ENCODE measurements around the gene BMAL2. TPM values are rescaled to one million over a fixed set of nuclear protein-coding genes. Genes with fewer than 3 reads are reported as not detected.

Gene BMAL2
- polyA plus RNA-seq, 2 of the 4 experiments (the other 2 are of a cell fraction) = 13.5 to 23.1 TPM

GRCh38 chr12:27305673-27306456 is 26.8 kb upstream of the BMAL2 start:
- ChIA-PET POLR2A (interaction anchor here (0.6 to 2.9 kb wide), 6 partner anchors 20 to 290 kb away, joined by 3 to 17 read pairs (median 5); partner anchors contain the start of genes MED21 and STK38L), CTCF (interaction anchor here (0.6 to 10.6 kb wide), 42 partner anchors 9 to 468 kb away, joined by 3 to 104 read pairs (median 4); partner anchors contain the start of genes MED21, STK38L and TM7SF3)
- 80% methylated on average over 1 of the region's 1 CpG for WGBS (ENCODE audit: missing lambda C conversion rate)
- H3K4me2 ChIP-seq = no peak overlapping the region
- H3K9me3 ChIP-seq = no peaks in the 10 kb centered on the region
- peak; percentile 15 to 49 for DNase-seq (ENCODE audit: low read depth in 1 of 2, low spot score in 1 of 2)
- FAIRE-seq = peak; percentile 77
- peaks cover 10% of the 10 kb centered on the region; the same call in 2 of the 3 replicates for H3K4me1 ChIP-seq
- ATAC-seq = 0 out of 6 replicates have a peak, but pooled peaks of 1 of the 2 experiments have one; percentile 39
- H3K27ac ChIP-seq = no peak overlapping the region
- TF ChIP-seq CTCF (IDR thresholded peaks at IDR 0.05) = peak; percentile 68; the same call in 2 of the 3 replicates
- TF ChIP-seq RAD21 (conservative IDR thresholded peaks at IDR 0.05 in 1 of 2, IDR thresholded peaks at IDR 0.05 in 1 of 2) = peak; percentile 74 to 88
- TF ChIP-seq RARB (CRISPR knock-in tag; IDR thresholded peaks at IDR 0.05) = no peak
- TF ChIP-seq SMC3 (IDR thresholded peaks at IDR 0.05) = peak; percentile 67; the same call in 2 of the 3 replicates
- no peak overlapping the region for H3K4me3 ChIP-seq

- no peak overlapping the region for H3K27ac ChIP-seq
- DNase-seq (ENCODE audit: low read depth in 1 of 2, low spot score in 1 of 2) = no peak
- 84% methylated on average over 2 of the region's 2 CpGs for WGBS (ENCODE audit: missing lambda C conversion rate)
- POLR2A ChIA-PET = no interaction called here
- H3K9me3 ChIP-seq = no peaks in the 10 kb centered on the region
- CTCF ChIA-PET = interaction anchor here (1.1 to 10.6 kb wide), 4 partner anchors 20 to 457 kb away, joined by 3 to 104 read pairs (median 4); partner anchors contain the start of gene TM7SF3
- TF ChIP-seq RFX5 (IDR thresholded peaks at IDR 0.05) (no peak), ZFP36 (IDR thresholded peaks at IDR 0.05; ENCODE audit: borderline replicate concordance, partially characterized antibody) (no peak), MAFK (IDR thresholded peaks at IDR 0.05; ENCODE audit: partially characterized antibody) (peak; percentile 92), CBX2 (IDR thresholded peaks at IDR 0.05; ENCODE audit: borderline replicate concordance, low read depth) (no peak), ZSCAN20 (CRISPR knock-in tag; IDR thresholded peaks at IDR 0.05) (no peak), ZC3H11A (IDR thresholded peaks at IDR 0.05) (no peak)
- no peak overlapping the region for H3K4me3 ChIP-seq
- ATAC-seq = no peak
- H3K4me1 ChIP-seq = no peaks in the 10 kb centered on the region
- FAIRE-seq = no peak
- H3K4me2 ChIP-seq = no peak overlapping the region
These were observed 23.2 kb upstream of the BMAL2 start for GRCh38 chr12:27309293-27309994.

- WGBS (ENCODE audit: missing lambda C conversion rate) = 98% methylated on average over 1 of the region's 1 CpG
- DNase-seq (ENCODE audit: low read depth in 1 of 2, low spot score in 1 of 2) (no peak), FAIRE-seq (no peak), ATAC-seq (no peak)
- ChIA-PET POLR2A (no interaction called here), CTCF (interaction anchor here (1.1 kb wide), 2 partner anchors 21 to 457 kb away, joined by 3 read pairs; no protein-coding TSS in a partner anchor)
- Histone ChIP-seq H3K4me2 (no peak overlapping the region), H3K4me1 (no peaks in the 10 kb centered on the region), H3K27ac (no peak overlapping the region), H3K9me3 (no peaks in the 10 kb centered on the region), H3K4me3 (no peak overlapping the region)
- no peak for TF ChIP-seq RARB (CRISPR knock-in tag; IDR thresholded peaks at IDR 0.05)
- TF ChIP-seq CHD4 (IDR thresholded peaks at IDR 0.05; ENCODE audit: borderline replicate concordance) = no peak
- TF ChIP-seq ZNF302 (CRISPR knock-in tag; IDR thresholded peaks at IDR 0.05) = no peak
- TF ChIP-seq FOSB (CRISPR knock-in tag; IDR thresholded peaks at IDR 0.05) = no peak
- no peak for TF ChIP-seq ELK1 (IDR thresholded peaks at IDR 0.05; ENCODE audit: low read depth, low read length)
- no peak for TF ChIP-seq CTCF (IDR thresholded peaks at IDR 0.05)
- TF ChIP-seq MYC (IDR thresholded peaks at IDR 0.05; ENCODE audit: borderline replicate concordance, low read length) = no peak
- TF ChIP-seq EHF (CRISPR knock-in tag; IDR thresholded peaks at IDR 0.05) = no peak
- TF ChIP-seq ZSCAN20 (CRISPR knock-in tag; IDR thresholded peaks at IDR 0.05) = no peak
- no peak for TF ChIP-seq RCOR1 (IDR thresholded peaks at IDR 0.05; ENCODE audit: low read depth, low read length)
- no peak for TF ChIP-seq HMGXB4 (CRISPR knock-in tag; IDR thresholded peaks at IDR 0.05; ENCODE audit: borderline replicate concordance)
- no peak for TF ChIP-seq NR3C1 (IDR thresholded peaks at IDR 0.05)
- no peak for TF ChIP-seq POLR2AphosphoS2 (conservative IDR thresholded peaks at IDR 0.05; ENCODE audit: low read length)
These were observed 22.7 kb upstream of the BMAL2 start for GRCh38 chr12:27309995-27310315.
